HL-60 (cell line): ENCODE measurements around the gene AP2B1.

ENCODE experiments used
- DNase-seq, 2 experiments: peaks; one replicate each; pipeline ENCODE4 v3.0.0-alpha.2; 2010 to 2020; ENCODE audit warnings: low read depth in 1 of 2, low spot score in 1 of 2
- H3K27ac ChIP-seq: fragments of 250-450 bp; sonication (Bioruptor Pico); replicated peaks from 2 replicates; pipeline ENCODE4 v1.5.1; 2020; ENCODE audit warnings: mild to moderate bottlenecking, moderate library complexity
- H3K27me3 ChIP-seq: fragments of 250-450 bp; sonication (Bioruptor Pico); 2 replicates; pipeline ENCODE4 v1.5.1; 2021; ENCODE audit warnings: mild to moderate bottlenecking, moderate library complexity; ENCODE audit not compliant: insufficient read depth, poor library complexity, severe bottlenecking
- H3K4me3 ChIP-seq: replicated peaks from 2 replicates; pipeline ENCODE4 v1.5.1; 2011; ENCODE audit warnings: mild to moderate bottlenecking, control low read depth, low read length; ENCODE audit not compliant: insufficient read depth
- CTCF ChIP-seq: IDR thresholded peaks from one replicate; pipeline ENCODE4 v1.5.1; 2011; ENCODE audit warnings: low read length, control low read depth, inconsistent platforms; ENCODE audit not compliant: insufficient read depth
- GABPA ChIP-seq: IDR thresholded peaks from 2 replicates; pipeline ENCODE4 v1.6.1; 2012; ENCODE audit warnings: low read depth
- POLR2AphosphoS5 ChIP-seq: IDR thresholded peaks from 2 replicates; pipeline ENCODE4 v1.6.1; 2012; ENCODE audit warnings: low read depth
- REST ChIP-seq: IDR thresholded peaks from 2 replicates; pipeline ENCODE4 v1.6.1; 2012; ENCODE audit warnings: low read depth; ENCODE audit not compliant: insufficient replicate concordance
- SPI1 ChIP-seq: IDR thresholded peaks from 2 replicates; pipeline ENCODE4 v1.6.1; 2012; ENCODE audit warnings: low read depth, mild to moderate bottlenecking, borderline replicate concordance

The AP2B1 gene

GRCh38 chr17:35773129-35773528 lies 186.0 kb downstream of the AP2B1 start:
- DNase-seq: no peak
- TF ChIP-seq CTCF (no peak), REST (no peak), POLR2AphosphoS5 (no peak), GABPA (no peak), SPI1 (no peak)
- Histone ChIP-seq H3K27ac (no peak overlapping the region), H3K27me3 (peaks cover 4% of the 10 kb centered on the region), H3K4me3 (no peak overlapping the region)

GRCh38 chr17:35773679-35774425 lies 186.7 kb downstream of the AP2B1 start:
- DNase-seq: no peak
- no peak for TF ChIP-seq CTCF
- no peak overlapping the region for H3K4me3 ChIP-seq
- no peak overlapping the region for H3K27ac ChIP-seq
- H3K27me3 ChIP-seq: peaks cover 4% of the 10 kb centered on the region

GRCh38 chr17:35774499-35774898 lies 187.4 kb downstream of the AP2B1 start:
- DNase-seq: no peak
- no peak overlapping the region for H3K27ac ChIP-seq

More at GRCh38 chr17:35774499-35774898, 187.4 kb downstream of the AP2B1 start:
- TF ChIP-seq POLR2AphosphoS5: no peak
- TF ChIP-seq REST: no peak
- no peak for TF ChIP-seq GABPA
- TF ChIP-seq CTCF: no peak
- no peak for TF ChIP-seq SPI1
- Histone ChIP-seq H3K27me3 (peaks cover 4% of the 10 kb centered on the region), H3K4me3 (no peak overlapping the region)
